ENCODE data around the gene BIVM.

Gene BIVM

DNA sequence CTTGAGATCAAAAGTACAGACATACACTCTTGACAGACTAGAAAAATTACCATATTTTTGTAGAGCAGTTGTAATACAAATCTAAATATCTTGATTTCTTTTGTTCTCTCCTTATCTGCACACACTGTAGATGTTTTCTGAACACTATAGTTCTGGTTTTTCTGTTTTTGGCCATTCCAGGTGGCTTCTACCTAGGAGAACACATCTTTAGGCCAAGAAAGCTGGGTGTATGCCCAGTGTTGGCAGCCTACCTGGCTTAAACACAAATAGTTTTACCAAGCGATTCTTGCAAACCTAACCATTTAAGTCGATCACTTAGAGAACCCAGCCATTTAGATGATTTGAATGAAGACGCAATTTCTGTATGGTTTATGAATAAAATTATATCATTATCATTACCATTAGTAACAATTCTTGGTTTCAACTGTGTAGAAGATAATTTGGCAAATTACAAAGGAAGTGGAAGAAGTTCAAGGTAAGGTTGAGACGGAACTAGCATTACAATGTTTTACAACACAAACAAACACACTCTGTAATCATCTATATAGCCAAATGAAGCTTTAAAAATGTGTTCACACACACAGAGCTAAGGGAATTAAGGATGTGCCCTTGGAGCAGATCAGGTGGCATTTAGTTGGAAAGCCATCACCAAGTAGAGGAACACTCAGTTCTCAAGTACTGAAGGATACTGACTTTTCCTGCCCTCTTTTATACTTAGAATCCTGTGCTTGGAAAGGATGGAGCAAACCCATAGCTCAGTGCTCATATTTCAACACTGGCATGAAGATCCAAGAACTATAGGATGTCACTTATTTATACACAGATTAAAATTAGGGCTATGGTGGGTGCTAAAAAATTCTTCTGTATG lies 83.1 kb downstream of the BIVM start:
- no peak for DNase-seq (ENCODE audit: low read depth)
